ENCODE measurements around the gene RIOK3.

DNA sequence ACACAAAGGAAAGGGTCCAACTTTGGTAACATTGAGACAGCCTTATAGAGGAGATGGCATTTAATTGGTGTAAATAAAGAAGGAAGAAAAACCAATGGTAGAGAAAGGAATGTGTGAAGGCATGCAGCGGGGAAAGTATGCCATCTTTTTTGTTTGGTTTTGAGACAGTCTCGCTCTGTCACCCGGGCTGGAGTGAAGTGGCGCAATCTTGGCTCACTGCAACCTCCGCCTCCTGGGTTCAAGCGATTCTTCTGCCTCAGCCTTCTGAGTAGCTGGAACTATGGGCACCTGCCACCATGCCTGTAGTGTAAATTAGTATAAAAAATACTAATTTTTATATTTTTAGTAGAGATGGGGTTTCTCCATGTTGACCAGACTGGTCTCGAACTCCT, 6.4 kb downstream of the RIOK3 start:
- TF ChIP-seq, protein P1, sequence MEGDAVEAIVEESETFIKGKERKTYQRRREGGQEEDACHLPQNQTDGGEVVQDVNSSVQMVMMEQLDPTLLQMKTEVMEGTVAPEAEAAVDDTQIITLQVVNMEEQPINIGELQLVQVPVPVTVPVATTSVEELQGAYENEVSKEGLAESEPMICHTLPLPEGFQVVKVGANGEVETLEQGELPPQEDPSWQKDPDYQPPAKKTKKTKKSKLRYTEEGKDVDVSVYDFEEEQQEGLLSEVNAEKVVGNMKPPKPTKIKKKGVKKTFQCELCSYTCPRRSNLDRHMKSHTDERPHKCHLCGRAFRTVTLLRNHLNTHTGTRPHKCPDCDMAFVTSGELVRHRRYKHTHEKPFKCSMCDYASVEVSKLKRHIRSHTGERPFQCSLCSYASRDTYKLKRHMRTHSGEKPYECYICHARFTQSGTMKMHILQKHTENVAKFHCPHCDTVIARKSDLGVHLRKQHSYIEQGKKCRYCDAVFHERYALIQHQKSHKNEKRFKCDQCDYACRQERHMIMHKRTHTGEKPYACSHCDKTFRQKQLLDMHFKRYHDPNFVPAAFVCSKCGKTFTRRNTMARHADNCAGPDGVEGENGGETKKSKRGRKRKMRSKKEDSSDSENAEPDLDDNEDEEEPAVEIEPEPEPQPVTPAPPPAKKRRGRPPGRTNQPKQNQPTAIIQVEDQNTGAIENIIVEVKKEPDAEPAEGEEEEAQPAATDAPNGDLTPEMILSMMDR (conservative IDR thresholded peaks at IDR 0.05; ENCODE audit: low read depth, low read length): no peak
- TF ChIP-seq EZH2 (IDR thresholded peaks at IDR 0.05; ENCODE audit: borderline replicate concordance, low read depth, low read length, poor library complexity, severe bottlenecking): no peak

Data from A673 (cell line).